NT2/D1 (cell line): ENCODE data around the gene KCNH2.

Source experiments
- SUZ12 ChIP-seq: IDR thresholded peaks from 2 replicates; pipeline ENCODE4 v1.6.1; 2011; ENCODE audit not compliant: insufficient read length, insufficient read depth; ENCODE audit errors: extremely low read depth
- YY1 ChIP-seq: IDR thresholded peaks from 2 replicates; pipeline ENCODE4 v1.6.1; 2011; ENCODE audit not compliant: insufficient read length, insufficient read depth
- ZNF274 ChIP-seq: IDR thresholded peaks from 2 replicates; pipeline ENCODE4 v1.6.1; 2011; ENCODE audit warnings: mild to moderate bottlenecking, low read depth, low read length

GRCh38 chr7:150900675-150901074, 77.4 kb downstream of the KCNH2 start:
- TF ChIP-seq YY1 (no peak), ZNF274 (no peak), SUZ12 (no peak)
